ENCODE data around the gene TIGD1.
A peak's percentile ranks its signal among the peaks of the same experiment; 100 is the strongest.

The TIGD1 gene

GRCh38 chr2:232502911-232503808, 47.2 kb downstream of the TIGD1 start:
- Histone ChIP-seq H3K9me3 (replicated peaks; ENCODE audit: low read length) (no peaks in the 10 kb centered on the region), H3K4me2 (ENCODE audit: low read length) (peak overlapping the region; percentile 61), H3K4me1 (ENCODE audit: control insufficient read depth, insufficient read depth, low read length) (no peaks in the 10 kb centered on the region), H3K36me3 (ENCODE audit: insufficient read depth, low read length) (no peaks in the 10 kb centered on the region), H3K4me3 (ENCODE audit: low read length) (no peak overlapping the region), H3K27me3 (ENCODE audit: control insufficient read depth, insufficient read depth, low read length) (peaks cover 67% of the 10 kb centered on the region), H3K9ac (ENCODE audit: low read depth, low read length) (no peak overlapping the region)

- Histone ChIP-seq H3K4me2 (ENCODE audit: low read length) (no peak overlapping the region), H3K27me3 (ENCODE audit: control insufficient read depth, insufficient read depth, low read length) (peaks cover 67% of the 10 kb centered on the region), H3K4me3 (ENCODE audit: low read length) (no peak overlapping the region)
Measured at GRCh38 chr2:232502511-232502910, 47.8 kb downstream of the TIGD1 start.

GRCh38 chr2:232501794-232502390, 48.5 kb downstream of the TIGD1 start:
- Histone ChIP-seq H3K4me1 (ENCODE audit: control insufficient read depth, insufficient read depth, low read length) (no peaks in the 10 kb centered on the region), H3K4me3 (ENCODE audit: low read length) (no peak overlapping the region), H3K9ac (ENCODE audit: low read depth, low read length) (no peak overlapping the region), H3K4me2 (ENCODE audit: low read length) (no peak overlapping the region), H3K36me3 (ENCODE audit: insufficient read depth, low read length) (no peaks in the 10 kb centered on the region), H3K27me3 (ENCODE audit: control insufficient read depth, insufficient read depth, low read length) (peaks cover 62% of the 10 kb centered on the region), H3K9me3 (replicated peaks; ENCODE audit: low read length) (no peaks in the 10 kb centered on the region)

More at GRCh38 chr2:232502511-232502910, 47.8 kb downstream of the TIGD1 start:
- Histone ChIP-seq H3K9ac (ENCODE audit: low read depth, low read length) (no peak overlapping the region), H3K4me1 (ENCODE audit: control insufficient read depth, insufficient read depth, low read length) (no peaks in the 10 kb centered on the region), H3K9me3 (replicated peaks; ENCODE audit: low read length) (no peaks in the 10 kb centered on the region), H3K36me3 (ENCODE audit: insufficient read depth, low read length) (no peaks in the 10 kb centered on the region)

- Histone ChIP-seq H3K36me3 (ENCODE audit: insufficient read depth, low read length) (no peaks in the 10 kb centered on the region), H3K27me3 (ENCODE audit: control insufficient read depth, insufficient read depth, low read length) (peaks cover 57% of the 10 kb centered on the region), H3K4me3 (ENCODE audit: low read length) (no peak overlapping the region), H3K4me1 (ENCODE audit: control insufficient read depth, insufficient read depth, low read length) (no peaks in the 10 kb centered on the region), H3K9me3 (replicated peaks; ENCODE audit: low read length) (no peaks in the 10 kb centered on the region), H3K9ac (ENCODE audit: low read depth, low read length) (no peak overlapping the region), H3K4me2 (ENCODE audit: low read length) (no peak overlapping the region)
Measured at GRCh38 chr2:232501331-232501771, 49.0 kb downstream of the TIGD1 start.

GRCh38 chr2:232498452-232498851, 51.9 kb downstream of the TIGD1 start:
- H3K27me3 ChIP-seq (ENCODE audit: control insufficient read depth, insufficient read depth, low read length), result peaks cover 37% of the 10 kb centered on the region
- no peak overlapping the region for H3K4me3 ChIP-seq (ENCODE audit: low read length)
- no peaks in the 10 kb centered on the region for H3K9me3 ChIP-seq (replicated peaks; ENCODE audit: low read length)
- no peak overlapping the region for H3K4me2 ChIP-seq (ENCODE audit: low read length)
- no peak overlapping the region for H3K9ac ChIP-seq (ENCODE audit: low read depth, low read length)
- H3K36me3 ChIP-seq (ENCODE audit: insufficient read depth, low read length), result no peaks in the 10 kb centered on the region
- H3K4me1 ChIP-seq (ENCODE audit: control insufficient read depth, insufficient read depth, low read length), result no peaks in the 10 kb centered on the region
